Renal cortex interstitium (tissue), 11 donors: ENCODE data around the gene NSMF. TPM values are rescaled to one million over a fixed set of nuclear protein-coding genes. Genes with fewer than 3 reads are reported as not detected.

ENCODE experiments used
- DNase-seq, 11 donors: peaks; one replicate each; pipeline ENCODE4 v3.0.0-alpha.2; 2013; ENCODE audit warnings: low read depth in 9 of 11, low spot score in 4 of 11; ENCODE audit errors: extremely low read depth in 1 of 11
- polyA plus RNA-seq, 3 donors: library from polyadenylated mRNA; unstranded; fragments of 120-200 nt; gene quantifications; one replicate each; pipeline ENCODE4 v1.2.1, GENCODE V29; 2013; ENCODE audit not compliant: insufficient read length in 3 of 3

The NSMF gene
- polyA plus RNA-seq, 3 donors: 52.9 to 57.8 (median 56.5) TPM

- DNase-seq: no peak
Measured at GRCh38 chr9:137408651-137409405, 50.3 kb downstream of the NSMF start.

GRCh38 chr9:137407590-137408300 lies 51.4 kb downstream of the NSMF start:
- DNase-seq: no peak

GRCh38 chr9:137406876-137407589 lies 52.1 kb downstream of the NSMF start:
- DNase-seq: peak in 9 of 11 donors; percentile 20 to 72 (median 69)

GRCh38 chr9:137406085-137406760 lies 52.9 kb downstream of the NSMF start:
- no peak for DNase-seq

GRCh38 chr9:137405677-137406081 lies 53.5 kb downstream of the NSMF start:
- no peak for DNase-seq

- no peak for DNase-seq
Measured at GRCh38 chr9:137404961-137405567, 54.1 kb downstream of the NSMF start.

- DNase-seq: no peak
Measured at GRCh38 chr9:137403269-137403668, 55.9 kb downstream of the NSMF start.

GRCh38 chr9:137402746-137403145 lies 56.4 kb downstream of the NSMF start:
- no peak for DNase-seq

- no peak for DNase-seq
Measured at GRCh38 chr9:137398561-137399468, 60.3 kb downstream of the NSMF start.

- no peak for DNase-seq
Measured at GRCh38 chr9:137397675-137398423, 61.3 kb downstream of the NSMF start.

Other genes starting within 250 kb of the NSMF start
- 10 to 100 TPM in 2 of 3 donors, 1 to 10 TPM in 1; 6.0 to 13.3 (median 13.2) TPM for gene RNF208, start 237.1 kb downstream of the NSMF start, polyA plus RNA-seq
- 10 to 100 TPM in 2 of 3 donors, 1 to 10 TPM in 1; 8.5 to 13.9 (median 12.8) TPM for gene CYSRT1, start 234.2 kb downstream of the NSMF start, polyA plus RNA-seq
- 10 to 100 TPM in 2 of 3 donors, 1 to 10 TPM in 1; 7.9 to 15.2 (median 12.0) TPM for gene RNF224, start 231.8 kb downstream of the NSMF start, polyA plus RNA-seq
- 10 to 100 TPM in 2 of 3 donors, 1 to 10 TPM in 1; 5.0 to 13.8 (median 11.6) TPM for gene SLC34A3, start 228.4 kb downstream of the NSMF start, polyA plus RNA-seq
- 100 to 1,000 TPM; 331 to 492 (median 358) TPM for gene TUBB4B, start 218.0 kb downstream of the NSMF start, polyA plus RNA-seq
- 1 to 10 TPM; 2.2 to 4.2 (median 2.6) TPM for gene STPG3, start 208.0 kb downstream of the NSMF start, polyA plus RNA-seq
- gene NELFB, start 204.0 kb downstream of the NSMF start, polyA plus RNA-seq: 10 to 100 TPM; 49.8 to 62.2 (median 55.2) TPM
- 1 to 10 TPM; 4.4 to 8.9 (median 6.3) TPM for gene TOR4A, start 181.6 kb downstream of the NSMF start, polyA plus RNA-seq
- gene NRARP, start 157.1 kb downstream of the NSMF start, polyA plus RNA-seq: 1 to 10 TPM; 6.8 to 9.0 (median 7.7) TPM
- gene EXD3, start 36.2 kb downstream of the NSMF start, polyA plus RNA-seq: 10 to 100 TPM; 12.0 to 35.4 (median 16.6) TPM
- 10 to 100 TPM in 1 of 3 donors, 1 to 10 TPM in 2; 4.8 to 15.9 (median 6.0) TPM for gene NOXA1, start 35.9 kb downstream of the NSMF start, polyA plus RNA-seq
- under 1 TPM; 0.14 to 0.68 (median 0.63) TPM for gene ENTPD8, start 18.0 kb downstream of the NSMF start, polyA plus RNA-seq
- 1 to 10 TPM; 2.1 to 5.1 (median 2.4) TPM for gene PNPLA7, start 91.1 kb upstream of the NSMF start, polyA plus RNA-seq
- gene MRPL41, start 92.5 kb upstream of the NSMF start, polyA plus RNA-seq: 10 to 100 TPM; 12.9 to 26.0 (median 24.0) TPM
- gene DPH7, start 119.6 kb upstream of the NSMF start, polyA plus RNA-seq: 10 to 100 TPM; 38.2 to 64.2 (median 44.7) TPM
- gene ZMYND19, start 131.2 kb upstream of the NSMF start, polyA plus RNA-seq: 10 to 100 TPM; 18.9 to 24.3 (median 20.5) TPM
- 10 to 100 TPM; 24.7 to 39.1 (median 30.2) TPM for gene ARRDC1, start 146.4 kb upstream of the NSMF start, polyA plus RNA-seq
- 10 to 100 TPM; 67.8 to 78.8 (median 76.3) TPM for gene EHMT1, start 159.7 kb upstream of the NSMF start, polyA plus RNA-seq